A549 (cell line): ENCODE data around the gene PGBD5.

Experiments used
- CBX2 ChIP-seq: fragments of 200-600 bp; sonication (generic); IDR thresholded peaks from 2 replicates; pipeline ENCODE4 v1.6.1; 2016; ENCODE audit warnings: low read depth, mild to moderate bottlenecking, borderline replicate concordance
- CEBPB ChIP-seq, 2 experiments: fragments of >200 bp in 1 of 2; sonication (Bioruptor Twin) in 1 of 2; formaldehyde crosslinking in 1 of 2; IDR thresholded peaks; 2 replicates each; pipeline ENCODE4 v1.6.1; 2012 to 2016
- CTCF ChIP-seq: fragments of >200 bp; sonication (Bioruptor Twin); formaldehyde crosslinking; IDR thresholded peaks from 3 replicates; pipeline ENCODE4 v1.5.1; 2016
- FOSB ChIP-seq: fragments of 250-450 bp; sonication (Bioruptor Pico); IDR thresholded peaks from 2 replicates; pipeline ENCODE4 v1.5.0; 2020; ENCODE audit warnings: mild to moderate bottlenecking, moderate library complexity
- POLR2A ChIP-seq: IDR thresholded peaks from 2 replicates; pipeline ENCODE4 v1.6.1; 2012; ENCODE audit warnings: mild to moderate bottlenecking, low read length
- RAD21 ChIP-seq, 2 experiments: fragments of >200 bp in 1 of 2; sonication (Bioruptor Twin) in 1 of 2; formaldehyde crosslinking in 1 of 2; IDR thresholded peaks in 1 of 2; conservative IDR thresholded peaks in 1 of 2; 2 replicates in 1 of 2; 3 replicates in 1 of 2; pipeline ENCODE4 v1.6.1; 2012 to 2018; ENCODE audit warnings: inconsistent platforms in 1 of 2
- TF ChIP-seq, protein P1 (sequence below): IDR thresholded peaks from 2 replicates; pipeline ENCODE4 v1.6.1; 2012

- TF ChIP-seq, protein P1, sequence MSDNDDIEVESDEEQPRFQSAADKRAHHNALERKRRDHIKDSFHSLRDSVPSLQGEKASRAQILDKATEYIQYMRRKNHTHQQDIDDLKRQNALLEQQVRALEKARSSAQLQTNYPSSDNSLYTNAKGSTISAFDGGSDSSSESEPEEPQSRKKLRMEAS: no peak
- TF ChIP-seq CEBPB (IDR thresholded peaks at IDR 0.05): no peak
- TF ChIP-seq CTCF: no peak
- TF ChIP-seq POLR2A: no peak
- TF ChIP-seq FOSB (CRISPR knock-in tag): no peak
- no peak for TF ChIP-seq RAD21 (conservative IDR thresholded peaks at IDR 0.05 in 1 of 2, IDR thresholded peaks at IDR 0.05 in 1 of 2)
- no peak for TF ChIP-seq CBX2
These were observed 18.8 kb downstream of the PGBD5 start for GRCh38 chr1:230407351-230407750.
